ENCODE measurements around the gene SLC38A10. TPM values are rescaled to one million over a fixed set of nuclear protein-coding genes. Genes with fewer than 3 reads are reported as not detected.

The SLC38A10 gene
- polyA plus RNA-seq, 1 donor (not counting 4 experiments of a cell fraction or from before 2014, with no cell fraction given): 16.8 TPM

GRCh38 chr17:81317530-81317821 is 22.4 kb upstream of the SLC38A10 start:
- Histone ChIP-seq H3K4me3 (ENCODE audit: control insufficient read depth in 2 of 3, extremely low read depth in 1 of 3, insufficient read depth in 2 of 3, low read depth in 1 of 3, low read length in 3 of 3) (no peak overlapping the region), H4K20me1 (ENCODE audit: control insufficient read depth, extremely low read depth, insufficient read depth, low read length) (no peaks in the 10 kb centered on the region), H3K4me2 (ENCODE audit: control insufficient read depth, extremely low read depth, insufficient read depth, low read depth, low read length) (no peak overlapping the region), H3K9ac (ENCODE audit: control insufficient read depth, extremely low read depth, insufficient read depth, low read length) (no peak overlapping the region), H3K4me1 (ENCODE audit: control insufficient read depth, extremely low read depth, insufficient read depth, low read length) (peaks cover 4% of the 10 kb centered on the region), H3K27me3 (ENCODE audit: control insufficient read depth, extremely low read depth, insufficient read depth, low read length) (peaks cover 11% of the 10 kb centered on the region), H2AFZ (ENCODE audit: control insufficient read depth, low read length) (no peak overlapping the region), H3K9me1 (ENCODE audit: control insufficient read depth, extremely low read depth, insufficient read depth, low read length) (no peaks in the 10 kb centered on the region), H3K79me2 (ENCODE audit: control insufficient read depth, insufficient read depth, low read length) (no peaks in the 10 kb centered on the region), H3K27ac (ENCODE audit: control insufficient read depth, insufficient read depth, low read length) (no peak overlapping the region), H3K36me3 (ENCODE audit: control insufficient read depth in 2 of 2, extremely low read depth in 1 of 2, insufficient read depth in 2 of 2, low read length in 2 of 2) (no peaks in the 10 kb centered on the region), H3K9me3 (ENCODE audit: control insufficient read depth, low read depth, low read length) (no peaks in the 10 kb centered on the region)
- no peak for FAIRE-seq
- TF ChIP-seq CTCF (optimal IDR thresholded peaks at IDR 0.05 in 1 of 3, IDR thresholded peaks at IDR 0.05 in 1 of 3, conservative IDR thresholded peaks at IDR 0.05 in 1 of 3; ENCODE audit: extremely low read depth in 1 of 3, insufficient read depth in 2 of 3, low read length in 3 of 3) (no peak), EZH2 (IDR thresholded peaks at IDR 0.05; ENCODE audit: low read length) (no peak)
- no peak for DNase-seq (ENCODE audit: low read depth, low spot score)
- dilution Hi-C loops (cut with MboI; ENCODE audit: extremely low pct_ligation_motif_present, low sequenced_read_pairs): no loop called here

GRCh38 chr17:81315885-81316391 is 20.8 kb upstream of the SLC38A10 start:
- Histone ChIP-seq H3K9me1 (ENCODE audit: control insufficient read depth, extremely low read depth, insufficient read depth, low read length) (no peaks in the 10 kb centered on the region), H3K27ac (ENCODE audit: control insufficient read depth, insufficient read depth, low read length) (no peak overlapping the region), H3K9me3 (ENCODE audit: control insufficient read depth, low read depth, low read length) (no peaks in the 10 kb centered on the region), H3K36me3 (ENCODE audit: control insufficient read depth in 2 of 2, extremely low read depth in 1 of 2, insufficient read depth in 2 of 2, low read length in 2 of 2) (no peaks in the 10 kb centered on the region), H4K20me1 (ENCODE audit: control insufficient read depth, extremely low read depth, insufficient read depth, low read length) (no peaks in the 10 kb centered on the region), H2AFZ (ENCODE audit: control insufficient read depth, low read length) (no peak overlapping the region), H3K4me2 (ENCODE audit: control insufficient read depth, extremely low read depth, insufficient read depth, low read depth, low read length) (no peak overlapping the region), H3K4me1 (ENCODE audit: control insufficient read depth, extremely low read depth, insufficient read depth, low read length) (peaks cover 4% of the 10 kb centered on the region), H3K79me2 (ENCODE audit: control insufficient read depth, insufficient read depth, low read length) (no peaks in the 10 kb centered on the region), H3K4me3 (ENCODE audit: control insufficient read depth in 2 of 3, extremely low read depth in 1 of 3, insufficient read depth in 2 of 3, low read depth in 1 of 3, low read length in 3 of 3) (no peak overlapping the region), H3K9ac (ENCODE audit: control insufficient read depth, extremely low read depth, insufficient read depth, low read length) (no peak overlapping the region), H3K27me3 (ENCODE audit: control insufficient read depth, extremely low read depth, insufficient read depth, low read length) (peaks cover 12% of the 10 kb centered on the region)
- dilution Hi-C loops (cut with MboI; ENCODE audit: extremely low pct_ligation_motif_present, low sequenced_read_pairs): no loop called here
- TF ChIP-seq EZH2 (IDR thresholded peaks at IDR 0.05; ENCODE audit: low read length): no peak
- TF ChIP-seq CTCF (optimal IDR thresholded peaks at IDR 0.05 in 1 of 3, IDR thresholded peaks at IDR 0.05 in 1 of 3, conservative IDR thresholded peaks at IDR 0.05 in 1 of 3; ENCODE audit: extremely low read depth in 1 of 3, insufficient read depth in 2 of 3, low read length in 3 of 3): no peak
- DNase-seq (ENCODE audit: low read depth, low spot score) (no peak), FAIRE-seq (no peak)
